ENCODE measurements around the gene USP16. TPM values are rescaled to one million over a fixed set of nuclear protein-coding genes. Genes with fewer than 3 reads are reported as not detected.
A peak's percentile ranks its signal among the peaks of the same experiment; 100 is the strongest.

The USP16 gene
- total and polyA plus RNA-seq, 2 of the 13 experiments (the other 11 are each of a cell fraction or from before 2014, with no cell fraction given) = 16.5 to 46.9 TPM

GRCh38 chr21:28992526-28993292 is 31.8 kb upstream of the USP16 start, which contains the start of gene LTN1 (continued):
- TF ChIP-seq ZNF782 (CRISPR knock-in tag; IDR thresholded peaks at IDR 0.05; ENCODE audit: borderline replicate concordance) (0 out of 2 replicates have a peak, but pooled peaks have one; percentile 44), NFYC (CRISPR knock-in tag; IDR thresholded peaks at IDR 0.05) (peak; percentile 98), ZNF609 (CRISPR knock-in tag; IDR thresholded peaks at IDR 0.05; ENCODE audit: borderline replicate concordance) (no peak), SP4 (CRISPR knock-in tag; IDR thresholded peaks at IDR 0.05) (peak; percentile 94), NFIB (CRISPR knock-in tag; IDR thresholded peaks at IDR 0.05; ENCODE audit: borderline replicate concordance) (no peak), TCF12 (IDR thresholded peaks at IDR 0.05) (no peak), TCF12 (CRISPR knock-in tag; IDR thresholded peaks at IDR 0.05) (no peak), ZNF652 (CRISPR knock-in tag; IDR thresholded peaks at IDR 0.05; ENCODE audit: borderline replicate concordance, low read depth) (no peak), ZNF891 (CRISPR knock-in tag; IDR thresholded peaks at IDR 0.05) (0 out of 2 replicates have a peak, but pooled peaks have one; percentile 64), ZFP62 (CRISPR knock-in tag; IDR thresholded peaks at IDR 0.05) (no peak), GZF1 (CRISPR knock-in tag; IDR thresholded peaks at IDR 0.05) (no peak), TCF7 (IDR thresholded peaks at IDR 0.05; ENCODE audit: low read depth) (no peak), ZNF558 (CRISPR knock-in tag; IDR thresholded peaks at IDR 0.05; ENCODE audit: borderline replicate concordance) (no peak), TMF1 (CRISPR knock-in tag; IDR thresholded peaks at IDR 0.05; ENCODE audit: low read depth) (no peak), NR2F2 (IDR thresholded peaks at IDR 0.05; ENCODE audit: borderline replicate concordance, low read depth) (no peak), ZNF576 (CRISPR knock-in tag; IDR thresholded peaks at IDR 0.05) (no peak), ZXDC (CRISPR knock-in tag; IDR thresholded peaks at IDR 0.05) (no peak), FOXA1 (IDR thresholded peaks at IDR 0.05) (no peak), FOXA1 (CRISPR knock-in tag; IDR thresholded peaks at IDR 0.05) (peak; percentile 45; the same call in 1 of the 2 replicates), ZNF598 (CRISPR knock-in tag; IDR thresholded peaks at IDR 0.05; ENCODE audit: borderline replicate concordance) (peak; percentile 52; the same call in 1 of the 2 replicates), RARA (CRISPR knock-in tag; IDR thresholded peaks at IDR 0.05) (no peak)
- TF ChIP-seq, protein P1, sequence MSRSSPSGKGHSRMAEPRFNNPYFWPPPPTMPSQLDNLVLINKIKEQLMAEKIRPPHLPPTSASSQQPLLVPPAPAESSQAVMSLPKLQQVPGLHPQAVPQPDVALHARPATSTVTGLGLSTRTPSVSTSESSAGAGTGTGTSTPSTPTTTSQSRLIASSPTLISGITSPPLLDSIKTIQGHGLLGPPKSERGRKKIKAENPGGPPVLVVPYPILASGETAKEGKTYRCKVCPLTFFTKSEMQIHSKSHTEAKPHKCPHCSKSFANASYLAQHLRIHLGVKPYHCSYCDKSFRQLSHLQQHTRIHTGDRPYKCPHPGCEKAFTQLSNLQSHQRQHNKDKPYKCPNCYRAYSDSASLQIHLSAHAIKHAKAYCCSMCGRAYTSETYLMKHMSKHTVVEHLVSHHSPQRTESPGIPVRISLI (CRISPR knock-in tag; IDR thresholded peaks at IDR 0.05; ENCODE audit: borderline replicate concordance) = peak; percentile 35; the same call in 1 of the 2 replicates

Data from HepG2 (cell line).